K562 (cell line): ENCODE measurements around the gene GSTM2. TPM values are rescaled to one million over a fixed set of nuclear protein-coding genes. Genes with fewer than 3 reads are reported as not detected.

ENCODE experiments used
- GTF2E2 ChIP-seq: fragments of 200-800 bp; sonication (Bioruptor generic); IDR thresholded peaks from 2 replicates; pipeline ENCODE4 v1.6.1; 2016; ENCODE audit warnings: missing genetic modification characterization, missing compliant biosample characterization
- KLF16 ChIP-seq: IDR thresholded peaks from 2 replicates; pipeline ENCODE4 v1.6.1; 2016; ENCODE audit warnings: antibody characterized with exemption
- MAFK ChIP-seq: IDR thresholded peaks from 2 replicates; pipeline ENCODE4 v1.6.1; 2011; ENCODE audit warnings: low read length, improper control_type of control experiment
- NRF1 ChIP-seq, 2 experiments: fragments of 450-650 bp; IDR thresholded peaks in 1 of 2; conservative IDR thresholded peaks in 1 of 2; 2 replicates each; pipeline ENCODE4 v1.6.1; 2014; ENCODE audit warnings: mild to moderate bottlenecking in 2 of 2
- POU5F1 ChIP-seq: fragments of 150-350 bp; IDR thresholded peaks from 2 replicates; pipeline ENCODE4 v1.6.1; 2014; ENCODE audit warnings: borderline replicate concordance, low read length, low read depth, mild to moderate bottlenecking; ENCODE audit not compliant: partially characterized antibody
- RBM34 ChIP-seq: fragments of 200-400 bp; formaldehyde crosslinking; IDR thresholded peaks from 2 replicates; pipeline ENCODE4 v1.6.1; 2018; ENCODE audit warnings: low read length, borderline replicate concordance; ENCODE audit not compliant: insufficient read depth
- TCFL5 ChIP-seq: fragments of 250-450 bp; sonication (Bioruptor Pico); conservative IDR thresholded peaks from 2 replicates; pipeline ENCODE4 v1.6.1; 2021; ENCODE audit warnings: mild to moderate bottlenecking, moderate library complexity, matching md5 sums
- WHSC1 ChIP-seq: IDR thresholded peaks from one replicate; pipeline ENCODE4 v1.6.1; 2012; ENCODE audit warnings: low read length, control low read depth, inconsistent platforms
- ZFP36 ChIP-seq: fragments of 150-350 bp; IDR thresholded peaks from 2 replicates; pipeline ENCODE4 v1.6.1; 2018; ENCODE audit warnings: low read length, low read depth; ENCODE audit not compliant: partially characterized antibody
- polyA plus RNA-seq, 8 experiments: library from polyadenylated mRNA; depleted of rRNA in 4 of 8; stranded (reverse) in 5 of 8; unstranded in 3 of 8; fragments of >200 nt; fragmentation: Nextera tagmentation in 2 of 8; fragmentation: Illumina TruSeq in 1 of 8; extraction: Ambion mirVana in 2 of 8; extraction: Trizol in 1 of 8; gene quantifications; 2 replicates each; pipeline versions ENCODE4 v1.2.1 to v1.2.3, GENCODE V29; 2011 to 2014; ENCODE audit warnings: inconsistent platforms in 1 of 8, missing spikeins in 1 of 8
- total RNA-seq, 7 experiments: library from RNA; depleted of rRNA in 6 of 7; stranded (reverse); fragments of >200 nt in 6 of 7; fragmentation: Illumina TruSeq in 2 of 7; extraction: Trizol in 2 of 7; gene quantifications; 2 replicates each; pipeline versions ENCODE4 v1.2.1 to v1.2.3, GENCODE V29; 2011 to 2021; ENCODE audit warnings: low replicate concordance in 1 of 7
- TF ChIP-seq, protein P1 (sequence below): fragments of 450-650 bp; IDR thresholded peaks from 2 replicates; pipeline ENCODE4 v1.6.1; 2017; ENCODE audit warnings: antibody characterized with exemption, mild to moderate bottlenecking
- TF ChIP-seq, protein P2 (sequence below): fragments of 250-450 bp; sonication (Bioruptor Pico); IDR thresholded peaks from 2 replicates; pipeline ENCODE4 v1.5.0; 2022; ENCODE audit warnings: mild to moderate bottlenecking
- TF ChIP-seq, protein P3 (sequence below), 2 experiments: fragments of 450-650 bp; IDR thresholded peaks; 2 replicates each; pipeline ENCODE4 v1.6.1; 2018; ENCODE audit warnings: mild to moderate bottlenecking in 2 of 2, low read depth in 1 of 2; ENCODE audit not compliant: partially characterized antibody in 2 of 2
- TF ChIP-seq, protein P4 (sequence below): fragments of 450-650 bp; formaldehyde crosslinking; IDR thresholded peaks from 2 replicates; pipeline ENCODE4 v1.4.0; 2020; ENCODE audit warnings: mild to moderate bottlenecking, moderate library complexity

Gene GSTM2
- total and polyA plus RNA-seq, 9 of the 15 experiments (the other 6 are each of a cell fraction or from before 2014, with no cell fraction given): 1.6 to 15.1 (median 6.8) TPM

DNA sequence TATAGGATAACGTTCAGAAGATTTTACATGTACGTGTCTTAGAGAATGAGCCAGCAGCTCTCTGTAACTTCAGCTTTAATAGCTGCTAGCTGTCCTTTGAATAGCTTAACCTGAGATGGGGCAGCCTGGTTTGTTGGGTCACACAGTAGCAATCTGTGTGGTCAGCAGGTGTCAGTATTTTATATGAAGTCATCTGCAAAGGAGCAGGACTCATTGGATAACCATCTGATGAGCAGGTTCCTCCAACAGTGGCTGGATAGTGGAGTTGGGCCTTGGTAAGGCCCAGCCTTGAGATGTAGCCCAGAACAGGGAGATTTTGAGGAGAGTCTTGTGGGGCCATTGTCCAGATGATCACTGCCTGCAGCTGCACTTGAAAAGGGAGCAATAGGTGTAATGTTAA is 50.6 kb downstream of the GSTM2 start (continued):
- peak; percentile 15; the same call in 1 of the 2 replicates for TF ChIP-seq MAFK
- no peak for TF ChIP-seq KLF16
- no peak for TF ChIP-seq WHSC1
- TF ChIP-seq ZFP36: no peak
- TF ChIP-seq, protein P1, sequence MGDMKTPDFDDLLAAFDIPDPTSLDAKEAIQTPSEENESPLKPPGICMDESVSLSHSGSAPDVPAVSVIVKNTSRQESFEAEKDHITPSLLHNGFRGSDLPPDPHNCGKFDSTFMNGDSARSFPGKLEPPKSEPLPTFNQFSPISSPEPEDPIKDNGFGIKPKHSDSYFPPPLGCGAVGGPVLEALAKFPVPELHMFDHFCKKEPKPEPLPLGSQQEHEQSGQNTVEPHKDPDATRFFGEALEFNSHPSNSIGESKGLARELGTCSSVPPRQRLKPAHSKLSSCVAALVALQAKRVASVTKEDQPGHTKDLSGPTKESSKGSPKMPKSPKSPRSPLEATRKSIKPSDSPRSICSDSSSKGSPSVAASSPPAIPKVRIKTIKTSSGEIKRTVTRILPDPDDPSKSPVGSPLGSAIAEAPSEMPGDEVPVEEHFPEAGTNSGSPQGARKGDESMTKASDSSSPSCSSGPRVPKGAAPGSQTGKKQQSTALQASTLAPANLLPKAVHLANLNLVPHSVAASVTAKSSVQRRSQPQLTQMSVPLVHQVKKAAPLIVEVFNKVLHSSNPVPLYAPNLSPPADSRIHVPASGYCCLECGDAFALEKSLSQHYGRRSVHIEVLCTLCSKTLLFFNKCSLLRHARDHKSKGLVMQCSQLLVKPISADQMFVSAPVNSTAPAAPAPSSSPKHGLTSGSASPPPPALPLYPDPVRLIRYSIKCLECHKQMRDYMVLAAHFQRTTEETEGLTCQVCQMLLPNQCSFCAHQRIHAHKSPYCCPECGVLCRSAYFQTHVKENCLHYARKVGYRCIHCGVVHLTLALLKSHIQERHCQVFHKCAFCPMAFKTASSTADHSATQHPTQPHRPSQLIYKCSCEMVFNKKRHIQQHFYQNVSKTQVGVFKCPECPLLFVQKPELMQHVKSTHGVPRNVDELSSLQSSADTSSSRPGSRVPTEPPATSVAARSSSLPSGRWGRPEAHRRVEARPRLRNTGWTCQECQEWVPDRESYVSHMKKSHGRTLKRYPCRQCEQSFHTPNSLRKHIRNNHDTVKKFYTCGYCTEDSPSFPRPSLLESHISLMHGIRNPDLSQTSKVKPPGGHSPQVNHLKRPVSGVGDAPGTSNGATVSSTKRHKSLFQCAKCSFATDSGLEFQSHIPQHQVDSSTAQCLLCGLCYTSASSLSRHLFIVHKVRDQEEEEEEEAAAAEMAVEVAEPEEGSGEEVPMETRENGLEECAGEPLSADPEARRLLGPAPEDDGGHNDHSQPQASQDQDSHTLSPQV: peak; percentile 53
- no peak for TF ChIP-seq POU5F1
- no peak for TF ChIP-seq TCFL5 (CRISPR knock-in tag)
- TF ChIP-seq, protein P2, sequence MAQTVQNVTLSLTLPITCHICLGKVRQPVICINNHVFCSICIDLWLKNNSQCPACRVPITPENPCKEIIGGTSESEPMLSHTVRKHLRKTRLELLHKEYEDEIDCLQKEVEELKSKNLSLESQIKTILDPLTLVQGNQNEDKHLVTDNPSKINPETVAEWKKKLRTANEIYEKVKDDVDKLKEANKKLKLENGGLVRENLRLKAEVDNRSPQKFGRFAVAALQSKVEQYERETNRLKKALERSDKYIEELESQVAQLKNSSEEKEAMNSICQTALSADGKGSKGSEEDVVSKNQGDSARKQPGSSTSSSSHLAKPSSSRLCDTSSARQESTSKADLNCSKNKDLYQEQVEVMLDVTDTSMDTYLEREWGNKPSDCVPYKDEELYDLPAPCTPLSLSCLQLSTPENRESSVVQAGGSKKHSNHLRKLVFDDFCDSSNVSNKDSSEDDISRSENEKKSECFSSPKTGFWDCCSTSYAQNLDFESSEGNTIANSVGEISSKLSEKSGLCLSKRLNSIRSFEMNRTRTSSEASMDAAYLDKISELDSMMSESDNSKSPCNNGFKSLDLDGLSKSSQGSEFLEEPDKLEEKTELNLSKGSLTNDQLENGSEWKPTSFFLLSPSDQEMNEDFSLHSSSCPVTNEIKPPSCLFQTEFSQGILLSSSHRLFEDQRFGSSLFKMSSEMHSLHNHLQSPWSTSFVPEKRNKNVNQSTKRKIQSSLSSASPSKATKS (CRISPR knock-in tag): no peak
- TF ChIP-seq, protein P3, sequence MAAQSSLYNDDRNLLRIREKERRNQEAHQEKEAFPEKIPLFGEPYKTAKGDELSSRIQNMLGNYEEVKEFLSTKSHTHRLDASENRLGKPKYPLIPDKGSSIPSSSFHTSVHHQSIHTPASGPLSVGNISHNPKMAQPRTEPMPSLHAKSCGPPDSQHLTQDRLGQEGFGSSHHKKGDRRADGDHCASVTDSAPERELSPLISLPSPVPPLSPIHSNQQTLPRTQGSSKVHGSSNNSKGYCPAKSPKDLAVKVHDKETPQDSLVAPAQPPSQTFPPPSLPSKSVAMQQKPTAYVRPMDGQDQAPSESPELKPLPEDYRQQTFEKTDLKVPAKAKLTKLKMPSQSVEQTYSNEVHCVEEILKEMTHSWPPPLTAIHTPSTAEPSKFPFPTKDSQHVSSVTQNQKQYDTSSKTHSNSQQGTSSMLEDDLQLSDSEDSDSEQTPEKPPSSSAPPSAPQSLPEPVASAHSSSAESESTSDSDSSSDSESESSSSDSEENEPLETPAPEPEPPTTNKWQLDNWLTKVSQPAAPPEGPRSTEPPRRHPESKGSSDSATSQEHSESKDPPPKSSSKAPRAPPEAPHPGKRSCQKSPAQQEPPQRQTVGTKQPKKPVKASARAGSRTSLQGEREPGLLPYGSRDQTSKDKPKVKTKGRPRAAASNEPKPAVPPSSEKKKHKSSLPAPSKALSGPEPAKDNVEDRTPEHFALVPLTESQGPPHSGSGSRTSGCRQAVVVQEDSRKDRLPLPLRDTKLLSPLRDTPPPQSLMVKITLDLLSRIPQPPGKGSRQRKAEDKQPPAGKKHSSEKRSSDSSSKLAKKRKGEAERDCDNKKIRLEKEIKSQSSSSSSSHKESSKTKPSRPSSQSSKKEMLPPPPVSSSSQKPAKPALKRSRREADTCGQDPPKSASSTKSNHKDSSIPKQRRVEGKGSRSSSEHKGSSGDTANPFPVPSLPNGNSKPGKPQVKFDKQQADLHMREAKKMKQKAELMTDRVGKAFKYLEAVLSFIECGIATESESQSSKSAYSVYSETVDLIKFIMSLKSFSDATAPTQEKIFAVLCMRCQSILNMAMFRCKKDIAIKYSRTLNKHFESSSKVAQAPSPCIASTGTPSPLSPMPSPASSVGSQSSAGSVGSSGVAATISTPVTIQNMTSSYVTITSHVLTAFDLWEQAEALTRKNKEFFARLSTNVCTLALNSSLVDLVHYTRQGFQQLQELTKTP (IDR thresholded peaks at IDR 0.05; ENCODE audit: low read depth in 1 of 2, partially characterized antibody in 2 of 2): no peak
- no peak for TF ChIP-seq RBM34
- no peak for TF ChIP-seq NRF1 (conservative IDR thresholded peaks at IDR 0.05 in 1 of 2, IDR thresholded peaks at IDR 0.05 in 1 of 2)
- TF ChIP-seq GTF2E2: no peak
- TF ChIP-seq, protein P4, sequence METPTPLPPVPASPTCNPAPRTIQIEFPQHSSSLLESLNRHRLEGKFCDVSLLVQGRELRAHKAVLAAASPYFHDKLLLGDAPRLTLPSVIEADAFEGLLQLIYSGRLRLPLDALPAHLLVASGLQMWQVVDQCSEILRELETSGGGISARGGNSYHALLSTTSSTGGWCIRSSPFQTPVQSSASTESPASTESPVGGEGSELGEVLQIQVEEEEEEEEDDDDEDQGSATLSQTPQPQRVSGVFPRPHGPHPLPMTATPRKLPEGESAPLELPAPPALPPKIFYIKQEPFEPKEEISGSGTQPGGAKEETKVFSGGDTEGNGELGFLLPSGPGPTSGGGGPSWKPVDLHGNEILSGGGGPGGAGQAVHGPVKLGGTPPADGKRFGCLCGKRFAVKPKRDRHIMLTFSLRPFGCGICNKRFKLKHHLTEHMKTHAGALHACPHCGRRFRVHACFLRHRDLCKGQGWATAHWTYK (CRISPR knock-in tag): no peak
